Mesenteric fat pad (tissue), 1 donor: ENCODE results near the gene RPL5. TPM values are rescaled to one million over a fixed set of nuclear protein-coding genes. Genes with fewer than 3 reads are reported as not detected.

Experiments
- total RNA-seq: library from RNA; stranded (reverse); fragmentation: NEBNext Ultra II Directional; extraction: Animal tissue kit (Norgen Biotek cat#: 25700); gene quantifications from one replicate; pipeline ENCODE4 v1.2.1, GENCODE V29; 2021
- donor health status: DM: yes; HTN: yes; CAD: no.

RPL5 gene
- total RNA-seq, 1 donor from 2014 or later: 762 TPM

Other genes starting within 250 kb of the RPL5 start
- gene EVI5, start 46.9 kb upstream of the RPL5 start, total RNA-seq: 44.4 TPM
- 25.9 TPM for gene DIPK1A, start 129.4 kb downstream of the RPL5 start, total RNA-seq
- gene MTF2, start 247.2 kb downstream of the RPL5 start, total RNA-seq: 15.8 TPM